GM21825 (cell line): ENCODE results near the gene RBMS3.
"Not testable (repeated sequence)": the region's sequence is repeated elsewhere in the genome, so short reads cannot be mapped to it uniquely, and the experiment has no call there.

Source experiments
- ATAC-seq: cut with Tn5 transposase; IDR thresholded peaks from one replicate; pipeline ENCODE4 v1.9.1; 2021; ENCODE audit warnings: mild to moderate bottlenecking, moderate library complexity; ENCODE audit not compliant: unreplicated experiment

The RBMS3 gene

GRCh38 chr3:29280404-29281093 lies at the start of gene RBMS3:
RBMS3 (plus strand) TSS chr3:29281071.
- ATAC-seq: no peak

GRCh38 chr3:29233126-29233525 lies 47.7 kb upstream of the RBMS3 start:
- ATAC-seq: not testable (repeated sequence)

DNA sequence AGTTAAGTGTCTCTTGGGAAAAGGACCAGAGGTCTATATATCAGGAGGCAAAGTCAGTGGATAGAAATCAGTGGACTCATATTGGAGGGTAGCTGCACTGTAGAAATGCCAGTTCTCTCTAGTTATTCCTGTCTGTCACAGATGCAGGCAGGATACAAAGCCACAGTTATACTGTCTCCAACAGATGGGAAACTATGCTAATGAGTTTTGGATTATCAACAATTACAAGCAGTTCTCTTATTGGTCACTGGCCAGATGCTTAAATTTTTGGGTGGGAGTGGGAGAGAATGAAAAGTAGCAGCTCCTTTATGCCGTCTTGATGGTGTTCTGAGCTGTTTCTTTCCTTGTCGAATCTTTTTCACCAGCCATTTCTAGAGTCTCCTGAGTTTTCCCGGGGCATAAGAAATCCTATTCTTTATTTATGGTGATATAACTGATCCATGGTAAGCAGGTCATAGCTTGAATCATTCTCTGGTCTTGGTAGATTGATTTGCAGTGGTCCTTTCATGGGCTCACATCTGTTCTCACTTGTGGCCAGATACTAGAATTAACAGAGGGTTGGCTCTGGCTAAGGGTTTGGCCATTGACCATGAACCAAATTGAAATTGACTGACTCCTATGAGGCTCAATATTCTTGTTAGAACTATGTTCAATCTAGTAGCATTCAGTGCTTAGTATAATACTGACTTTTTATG lies 44.6 kb upstream of the RBMS3 start:
- ATAC-seq: no peak

DNA sequence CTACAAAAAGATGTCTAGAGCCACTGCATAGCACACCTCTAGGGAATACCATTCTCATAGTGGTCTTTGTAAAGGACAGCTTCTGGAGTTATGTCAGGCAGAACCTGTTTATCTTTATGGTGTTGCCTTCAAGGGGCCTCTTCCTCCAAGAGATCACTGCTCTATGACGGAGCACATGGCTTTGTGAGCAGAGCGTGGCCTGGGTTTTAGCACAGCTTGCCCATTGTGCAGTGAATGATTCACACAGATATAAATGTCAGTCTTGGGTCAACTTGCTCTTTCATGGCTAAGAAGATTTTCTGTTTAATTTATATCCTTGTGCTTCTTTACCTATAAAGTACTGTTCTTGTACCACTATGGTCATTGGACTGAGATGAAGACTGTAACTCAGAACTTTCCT lies 41.5 kb upstream of the RBMS3 start:
- ATAC-seq: no peak

GRCh38 chr3:29240248-29240647 lies 40.6 kb upstream of the RBMS3 start:
- no peak for ATAC-seq

- ATAC-seq: no peak
Measured at GRCh38 chr3:29240887-29241286, 40.0 kb upstream of the RBMS3 start.

- no peak for ATAC-seq
Measured at GRCh38 chr3:29241855-29242254, 39.0 kb upstream of the RBMS3 start.

DNA sequence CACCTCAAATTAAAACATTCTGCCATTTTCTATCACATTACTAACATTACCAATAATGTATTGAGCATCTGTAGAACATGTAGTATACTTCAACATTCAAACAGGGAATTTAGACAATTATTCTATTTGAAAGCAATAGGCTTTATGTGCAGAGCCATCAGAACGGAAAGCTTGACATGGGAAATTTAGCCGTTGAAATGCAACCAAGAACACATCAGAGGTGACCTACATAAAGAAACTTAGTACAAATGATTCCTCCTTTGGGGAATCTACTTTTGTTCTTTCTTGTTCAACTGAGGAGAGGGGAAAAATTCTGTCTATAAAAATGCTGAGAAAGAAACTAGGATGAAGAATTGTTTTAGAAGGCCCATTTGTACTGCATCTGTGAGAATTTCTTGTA lies 38.6 kb upstream of the RBMS3 start:
- ATAC-seq: no peak

DNA sequence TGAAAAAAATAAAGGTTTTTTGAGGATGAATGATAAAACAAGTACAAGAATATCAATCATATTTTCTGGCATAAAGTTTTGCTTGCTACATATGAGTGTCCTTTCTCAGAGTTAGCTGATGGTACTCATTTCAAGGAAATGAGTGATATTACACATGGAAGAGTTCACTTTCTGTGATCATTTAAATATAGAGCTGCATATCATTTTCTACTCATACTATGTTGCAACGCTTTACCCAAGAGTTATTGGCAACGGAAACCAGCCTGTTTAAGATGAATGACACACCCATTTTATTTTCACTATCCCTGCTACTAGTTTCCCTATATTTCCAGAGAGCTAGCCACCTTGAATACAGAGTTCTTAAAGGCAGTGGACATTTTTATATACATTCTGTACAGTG lies 35.4 kb upstream of the RBMS3 start:
- ATAC-seq: no peak

- ATAC-seq: no peak
Measured at GRCh38 chr3:29247088-29247745, 33.7 kb upstream of the RBMS3 start.

DNA sequence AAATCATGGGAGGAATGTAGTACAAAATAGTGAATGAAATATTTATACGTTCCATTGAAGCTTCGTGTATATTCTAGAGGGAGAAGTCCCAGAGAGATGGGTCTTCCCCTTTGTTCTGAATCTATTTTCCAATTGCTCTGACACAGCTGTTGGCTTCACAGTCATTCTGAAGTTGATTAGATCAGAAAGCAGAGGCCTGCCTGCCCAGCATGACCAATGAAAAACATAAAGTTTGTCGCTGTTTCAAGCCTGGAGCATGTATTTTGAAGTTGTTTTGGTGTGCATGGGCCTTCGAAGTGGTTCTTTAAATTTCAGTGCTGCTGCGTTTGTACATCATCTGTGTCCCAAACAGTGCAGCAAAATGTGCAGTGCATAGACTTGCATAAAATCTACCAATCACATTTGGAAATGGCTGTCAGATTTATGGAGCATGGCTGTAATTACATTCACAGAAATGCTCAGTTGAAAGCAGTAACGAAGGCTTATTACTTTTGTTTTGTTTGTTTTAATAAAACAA lies 31.0 kb upstream of the RBMS3 start:
- no peak for ATAC-seq

DNA sequence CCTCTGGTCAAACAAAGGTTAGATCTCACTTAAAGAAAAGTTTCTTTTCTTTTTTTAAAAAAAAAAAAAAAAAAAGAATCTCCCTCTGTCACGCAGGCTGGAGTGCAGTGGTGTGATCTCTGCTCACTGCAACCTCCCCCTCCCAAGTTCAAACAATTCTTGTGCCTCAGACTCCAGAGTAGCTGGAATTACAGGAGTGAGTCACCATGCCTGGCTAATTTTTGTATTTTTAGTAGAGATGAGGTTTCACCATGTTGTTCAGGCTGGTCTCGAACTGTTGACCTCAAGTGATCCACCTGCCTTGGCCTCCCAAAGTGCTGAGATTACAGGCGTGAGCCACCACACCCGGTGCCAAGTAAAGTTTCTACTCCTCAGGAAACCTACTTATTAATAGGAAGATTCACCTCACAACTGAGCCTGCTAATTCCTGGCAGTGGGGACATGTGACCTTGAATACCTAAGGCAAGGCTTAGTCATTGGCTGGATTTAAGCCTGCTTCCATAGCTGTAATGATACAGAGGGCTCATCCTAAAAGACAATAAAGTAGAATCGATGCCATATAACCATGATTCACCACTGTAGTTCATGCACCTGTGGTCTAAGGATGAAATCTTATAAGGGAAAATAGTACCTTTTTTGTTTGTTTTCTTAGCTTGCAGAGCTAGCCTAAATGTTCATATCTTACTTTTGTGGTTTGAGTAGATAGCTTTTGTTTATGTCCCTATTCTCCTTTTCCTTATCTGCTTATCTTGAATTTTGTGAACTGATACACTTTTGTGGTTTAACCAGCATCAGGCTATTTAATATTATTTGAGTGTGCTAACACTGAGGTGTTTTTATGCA lies 24.8 kb upstream of the RBMS3 start:
- no peak for ATAC-seq

GRCh38 chr3:29258161-29258560 lies 22.7 kb upstream of the RBMS3 start:
- no peak for ATAC-seq

DNA sequence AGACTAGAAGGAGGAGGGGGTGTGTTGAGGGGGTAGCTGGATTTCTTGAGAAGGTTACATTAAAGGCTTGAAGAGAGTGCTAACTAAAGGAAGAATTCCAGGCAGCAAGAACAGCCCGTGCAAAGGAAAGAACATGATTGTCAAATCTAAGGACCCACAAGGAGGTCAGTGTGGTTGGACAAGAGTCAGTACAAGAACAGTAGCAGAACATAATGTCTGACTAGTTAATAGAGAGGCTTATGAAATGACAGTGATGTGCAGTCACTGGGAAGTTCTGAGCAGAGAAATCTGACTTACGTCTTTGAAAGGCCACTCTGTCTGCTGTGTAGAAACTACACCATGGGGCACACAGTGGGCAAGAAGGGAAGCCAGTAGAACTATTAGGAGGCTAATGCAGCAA lies 19.8 kb upstream of the RBMS3 start:
- no peak for ATAC-seq

DNA sequence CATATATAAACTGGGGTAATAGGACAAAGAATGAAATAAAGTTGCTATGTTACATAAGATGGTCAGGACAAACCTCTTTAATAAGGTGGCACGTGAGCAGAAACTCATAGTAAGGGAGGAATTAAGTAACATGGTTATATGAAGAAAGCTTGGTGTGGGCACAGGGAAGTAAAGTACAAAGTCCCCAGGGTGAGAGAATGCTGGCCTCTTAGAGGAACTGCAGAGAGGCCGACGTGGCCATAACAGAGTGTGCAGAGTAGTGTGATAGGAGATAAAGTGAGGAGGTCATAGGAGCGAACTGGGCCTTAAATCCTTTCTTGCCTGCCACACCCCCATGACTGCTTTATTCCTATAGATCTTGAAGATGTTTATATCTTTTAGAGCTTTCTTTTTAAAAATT lies 17.4 kb upstream of the RBMS3 start:
- ATAC-seq: no peak

DNA sequence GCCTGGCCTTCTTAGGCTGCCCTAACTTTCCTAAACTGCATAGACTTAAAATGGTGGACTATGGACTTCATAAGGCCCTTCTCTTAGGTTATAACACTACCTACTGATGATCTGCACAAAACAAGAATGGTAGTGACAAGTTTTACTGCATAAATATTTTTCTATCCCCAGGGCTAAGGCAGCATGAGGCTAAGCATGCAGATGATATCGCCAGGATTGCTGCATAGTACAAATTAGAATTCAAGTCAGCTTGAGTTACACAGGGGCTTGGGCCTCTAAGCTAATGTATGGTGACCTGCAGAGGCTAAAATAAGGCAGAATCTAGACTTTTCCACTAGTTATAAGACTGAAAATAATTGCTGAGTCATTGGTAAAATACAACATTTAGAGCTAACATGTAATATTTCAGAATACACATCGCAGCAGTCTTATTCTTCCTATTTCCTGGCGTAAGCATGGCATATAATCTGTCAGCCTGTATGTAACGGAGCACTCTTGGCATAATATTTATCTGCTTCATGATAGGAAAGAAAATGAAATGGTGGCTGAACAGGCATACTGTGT lies 15.3 kb upstream of the RBMS3 start:
- no peak for ATAC-seq

GRCh38 chr3:29267226-29267625 lies 13.6 kb upstream of the RBMS3 start:
- ATAC-seq: no peak

GRCh38 chr3:29268651-29269050 lies 12.2 kb upstream of the RBMS3 start:
- no peak for ATAC-seq

- ATAC-seq: no peak
Measured at GRCh38 chr3:29270752-29271151, 10.1 kb upstream of the RBMS3 start.

DNA sequence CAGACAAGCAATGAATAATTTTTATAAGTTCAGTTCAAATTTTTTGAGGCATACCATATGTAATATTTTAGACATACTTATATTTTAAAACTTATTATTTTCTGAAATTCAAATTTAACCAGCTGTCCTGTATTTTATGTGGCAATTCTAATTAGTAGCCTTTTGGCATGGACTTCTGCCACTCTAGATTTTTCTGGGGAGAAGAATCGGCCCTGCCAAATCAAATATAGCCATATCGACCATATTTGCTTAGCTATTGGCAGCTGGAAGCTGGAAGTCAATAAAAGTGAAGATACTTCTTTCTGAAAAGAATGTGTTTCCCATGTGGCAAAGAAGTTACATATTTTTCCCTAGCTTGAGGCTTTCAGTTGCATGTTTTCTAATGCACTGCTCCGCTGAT lies 9.4 kb upstream of the RBMS3 start:
- no peak for ATAC-seq

DNA sequence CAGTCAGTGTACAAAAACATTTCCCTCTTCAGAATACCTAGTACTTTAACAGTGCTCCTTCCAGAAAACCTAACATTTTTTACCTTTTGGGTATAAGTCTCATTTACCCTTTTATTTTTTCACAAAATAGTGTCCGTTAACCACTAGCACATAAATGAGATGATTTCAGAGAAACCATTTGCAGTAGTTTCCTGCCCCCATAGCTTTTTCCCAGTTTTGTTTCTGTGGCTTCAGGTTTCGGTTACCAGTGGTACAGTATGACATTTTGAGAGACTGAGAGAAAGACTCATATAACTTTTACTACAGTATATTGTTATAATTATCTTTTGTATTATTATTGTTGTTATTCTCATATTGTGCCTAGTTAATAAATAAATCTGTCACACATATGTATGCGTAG lies 6.2 kb upstream of the RBMS3 start:
- ATAC-seq: no peak
